Measurements from ENCODE around the gene TRIM56.

TRIM56 gene

GRCh38 chr7:101121991-101122932 is 37.0 kb downstream of the TRIM56 start:
- no peaks in the 10 kb centered on the region for H3K36me3 ChIP-seq (ENCODE audit: control insufficient read depth in 1 of 2, insufficient read depth in 2 of 2, low read length in 2 of 2)
- peak overlapping the region; percentile 58 to 61 for H3K4me3 ChIP-seq (ENCODE audit: low read depth in 1 of 2, low read length in 2 of 2)
- H3K9ac ChIP-seq (ENCODE audit: low read depth in 1 of 2, low read length in 2 of 2): peak overlapping the region; percentile 63 to 70
- H3K27me3 ChIP-seq (ENCODE audit: control insufficient read depth in 1 of 2, insufficient read depth in 2 of 2, low read length in 2 of 2): peaks cover 0 to 6% of the 10 kb centered on the region in 2 donors
- H3K27ac ChIP-seq (ENCODE audit: low read depth, low read length): peak overlapping the region; percentile 33
- peaks cover 19 to 20% of the 10 kb centered on the region in 2 donors for H3K4me1 ChIP-seq (ENCODE audit: control insufficient read depth in 1 of 2, insufficient read depth in 2 of 2, low read length in 2 of 2)
- H3K9me3 ChIP-seq (ENCODE audit: control insufficient read depth in 1 of 2, low read length in 2 of 2): no peaks in the 10 kb centered on the region

GRCh38 chr7:101122933-101123702 is 37.8 kb downstream of the TRIM56 start:
- peaks cover 2 to 6% of the 10 kb centered on the region in 2 donors for H3K27me3 ChIP-seq (ENCODE audit: control insufficient read depth in 1 of 2, insufficient read depth in 2 of 2, low read length in 2 of 2)
- peak overlapping the region; percentile 63 to 70 for H3K9ac ChIP-seq (ENCODE audit: low read depth in 1 of 2, low read length in 2 of 2)
- no peaks in the 10 kb centered on the region for H3K36me3 ChIP-seq (ENCODE audit: control insufficient read depth in 1 of 2, insufficient read depth in 2 of 2, low read length in 2 of 2)
- H3K4me3 ChIP-seq (ENCODE audit: low read depth in 1 of 2, low read length in 2 of 2): peak overlapping the region in 1 of 2 donors; percentile 58
- H3K9me3 ChIP-seq (ENCODE audit: control insufficient read depth in 1 of 2, low read length in 2 of 2): no peaks in the 10 kb centered on the region
- peaks cover 20% of the 10 kb centered on the region in 2 donors for H3K4me1 ChIP-seq (ENCODE audit: control insufficient read depth in 1 of 2, insufficient read depth in 2 of 2, low read length in 2 of 2)
- H3K27ac ChIP-seq (ENCODE audit: low read depth, low read length): no peak overlapping the region

- Histone ChIP-seq H3K27ac (ENCODE audit: low read depth, low read length) (no peak overlapping the region), H3K9ac (ENCODE audit: low read depth in 1 of 2, low read length in 2 of 2) (no peak overlapping the region), H3K4me1 (ENCODE audit: control insufficient read depth in 1 of 2, insufficient read depth in 2 of 2, low read length in 2 of 2) (peaks cover 20% of the 10 kb centered on the region in 2 donors), H3K9me3 (ENCODE audit: control insufficient read depth in 1 of 2, low read length in 2 of 2) (no peaks in the 10 kb centered on the region), H3K27me3 (ENCODE audit: control insufficient read depth in 1 of 2, insufficient read depth in 2 of 2, low read length in 2 of 2) (peaks cover 5 to 11% of the 10 kb centered on the region in 2 donors), H3K36me3 (ENCODE audit: control insufficient read depth in 1 of 2, insufficient read depth in 2 of 2, low read length in 2 of 2) (no peaks in the 10 kb centered on the region), H3K4me3 (ENCODE audit: low read depth in 1 of 2, low read length in 2 of 2) (no peak overlapping the region)
Measured at GRCh38 chr7:101123703-101124068, 38.4 kb downstream of the TRIM56 start.

- no peak overlapping the region for H3K9ac ChIP-seq (ENCODE audit: low read depth in 1 of 2, low read length in 2 of 2)
Measured at GRCh38 chr7:101124376-101125056, 39.2 kb downstream of the TRIM56 start.

GRCh38 chr7:101125989-101126650 is 40.8 kb downstream of the TRIM56 start:
- Histone ChIP-seq H3K4me1 (ENCODE audit: control insufficient read depth in 1 of 2, insufficient read depth in 2 of 2, low read length in 2 of 2) (peaks cover 20% of the 10 kb centered on the region in 2 donors), H3K9ac (ENCODE audit: low read depth in 1 of 2, low read length in 2 of 2) (no peak overlapping the region), H3K36me3 (ENCODE audit: control insufficient read depth in 1 of 2, insufficient read depth in 2 of 2, low read length in 2 of 2) (no peaks in the 10 kb centered on the region), H3K27ac (ENCODE audit: low read depth, low read length) (peak overlapping the region; percentile 15), H3K4me3 (ENCODE audit: low read depth in 1 of 2, low read length in 2 of 2) (peak overlapping the region in 1 of 2 donors; percentile 42), H3K27me3 (ENCODE audit: control insufficient read depth in 1 of 2, insufficient read depth in 2 of 2, low read length in 2 of 2) (peaks cover 5 to 12% of the 10 kb centered on the region in 2 donors), H3K9me3 (ENCODE audit: control insufficient read depth in 1 of 2, low read length in 2 of 2) (no peaks in the 10 kb centered on the region)

More at GRCh38 chr7:101124376-101125056, 39.2 kb downstream of the TRIM56 start:
- Histone ChIP-seq H3K4me3 (ENCODE audit: low read depth in 1 of 2, low read length in 2 of 2) (no peak overlapping the region), H3K4me1 (ENCODE audit: control insufficient read depth in 1 of 2, insufficient read depth in 2 of 2, low read length in 2 of 2) (peaks cover 20% of the 10 kb centered on the region in 2 donors), H3K36me3 (ENCODE audit: control insufficient read depth in 1 of 2, insufficient read depth in 2 of 2, low read length in 2 of 2) (no peaks in the 10 kb centered on the region), H3K9me3 (ENCODE audit: control insufficient read depth in 1 of 2, low read length in 2 of 2) (no peaks in the 10 kb centered on the region), H3K27ac (ENCODE audit: low read depth, low read length) (peak overlapping the region; percentile 42), H3K27me3 (ENCODE audit: control insufficient read depth in 1 of 2, insufficient read depth in 2 of 2, low read length in 2 of 2) (peaks cover 5 to 12% of the 10 kb centered on the region in 2 donors)

GRCh38 chr7:101126651-101127459 is 41.6 kb downstream of the TRIM56 start, which contains the start of gene SERPINE1:
SERPINE1 (plus strand) TSS chr7:101127104; CDS start chr7:101128394, 1,290 bp downstream.
- Histone ChIP-seq H3K4me1 (ENCODE audit: control insufficient read depth in 1 of 2, insufficient read depth in 2 of 2, low read length in 2 of 2) (peaks cover 18 to 20% of the 10 kb centered on the region in 2 donors), H3K27ac (ENCODE audit: low read depth, low read length) (peak within 1 kb of the TSS; percentile 15), H3K9ac (ENCODE audit: low read depth in 1 of 2, low read length in 2 of 2) (peak within 1 kb of the TSS; percentile 17 to 32), H3K4me3 (ENCODE audit: low read depth in 1 of 2, low read length in 2 of 2) (peak within 1 kb of the TSS; percentile 42 to 46), H3K9me3 (ENCODE audit: control insufficient read depth in 1 of 2, low read length in 2 of 2) (no peaks in the 10 kb centered on the region), H3K27me3 (ENCODE audit: control insufficient read depth in 1 of 2, insufficient read depth in 2 of 2, low read length in 2 of 2) (peaks cover 5 to 12% of the 10 kb centered on the region in 2 donors), H3K36me3 (ENCODE audit: control insufficient read depth in 1 of 2, insufficient read depth in 2 of 2, low read length in 2 of 2) (no peaks in the 10 kb centered on the region)

GRCh38 chr7:101127460-101128039 is 42.3 kb downstream of the TRIM56 start:
- Histone ChIP-seq H3K4me3 (ENCODE audit: low read depth in 1 of 2, low read length in 2 of 2) (peak overlapping the region; percentile 42 to 46), H3K4me1 (ENCODE audit: control insufficient read depth in 1 of 2, insufficient read depth in 2 of 2, low read length in 2 of 2) (peaks cover 15 to 19% of the 10 kb centered on the region in 2 donors), H3K9me3 (ENCODE audit: control insufficient read depth in 1 of 2, low read length in 2 of 2) (no peaks in the 10 kb centered on the region), H3K27ac (ENCODE audit: low read depth, low read length) (no peak overlapping the region), H3K27me3 (ENCODE audit: control insufficient read depth in 1 of 2, insufficient read depth in 2 of 2, low read length in 2 of 2) (peaks cover 5 to 12% of the 10 kb centered on the region in 2 donors), H3K36me3 (ENCODE audit: control insufficient read depth in 1 of 2, insufficient read depth in 2 of 2, low read length in 2 of 2) (no peaks in the 10 kb centered on the region), H3K9ac (ENCODE audit: low read depth in 1 of 2, low read length in 2 of 2) (peak overlapping the region; percentile 4 to 17)

- no peak overlapping the region for H3K27ac ChIP-seq (ENCODE audit: low read depth, low read length)
- H3K4me3 ChIP-seq (ENCODE audit: low read depth in 1 of 2, low read length in 2 of 2): peak overlapping the region in 1 of 2 donors; percentile 22
- H3K9me3 ChIP-seq (ENCODE audit: control insufficient read depth in 1 of 2, low read length in 2 of 2): no peaks in the 10 kb centered on the region
- H3K27me3 ChIP-seq (ENCODE audit: control insufficient read depth in 1 of 2, insufficient read depth in 2 of 2, low read length in 2 of 2): peaks cover 5 to 12% of the 10 kb centered on the region in 2 donors
- peaks cover 13 to 15% of the 10 kb centered on the region in 2 donors for H3K4me1 ChIP-seq (ENCODE audit: control insufficient read depth in 1 of 2, insufficient read depth in 2 of 2, low read length in 2 of 2)
- H3K36me3 ChIP-seq (ENCODE audit: control insufficient read depth in 1 of 2, insufficient read depth in 2 of 2, low read length in 2 of 2): no peaks in the 10 kb centered on the region
- H3K9ac ChIP-seq (ENCODE audit: low read depth in 1 of 2, low read length in 2 of 2): no peak overlapping the region
Measured at GRCh38 chr7:101128040-101128834, 43.0 kb downstream of the TRIM56 start.
